Panc1 (cell line): Measurements from ENCODE around the gene ZBED6. TPM values are rescaled to one million over a fixed set of nuclear protein-coding genes. Genes with fewer than 3 reads are reported as not detected.
"Not testable (repeated sequence)": the region's sequence is repeated elsewhere in the genome, so short reads cannot be mapped to it uniquely, and the experiment has no call there.

ENCODE experiments used
- ATAC-seq: fragments of 200-7000 bp; cut with Tn5 transposase; 2 replicates; pipeline ENCODE4 v1.9.1; 2020; ENCODE audit warnings: mild to moderate bottlenecking, moderate library complexity
- BruUV-seq: library from RNA; stranded (reverse); fragments of 400-500 nt; replicated peaks from 2 replicates; lab custom pipeline; 2021; lab: Mats Ljungman, UMichigan
- CTCF ChIA-PET: fragments of 300-600 bp; sonication (Branson Sonifier 250); formaldehyde crosslinking; loops from one replicate; lab custom pipeline; 2022; ENCODE audit warnings: antibody characterized with exemption; lab: Charles Lee
- POLR2A ChIA-PET: fragments of 300-600 bp; sonication (Branson Sonifier 250); formaldehyde crosslinking; loops from one replicate; lab custom pipeline; 2022; ENCODE audit warnings: antibody characterized with exemption; lab: Charles Lee
- DNase-seq: peaks from one replicate; pipeline ENCODE4 v3.0.0-alpha.2; 2010; ENCODE audit warnings: low read depth, low spot score
- H3K27ac ChIP-seq: 2 replicates; pipeline ENCODE4 v1.5.1; 2011; ENCODE audit warnings: mild to moderate bottlenecking, low read length, inconsistent platforms
- H3K27me3 ChIP-seq: fragments of 200-500 bp; sonication (Bioruptor generic); 2 replicates; pipeline ENCODE4 v1.6.0; 2014; ENCODE audit warnings: low read length, inconsistent platforms; ENCODE audit not compliant: control insufficient read depth, insufficient read depth
- H3K36me3 ChIP-seq: fragments of 200-500 bp; sonication (Bioruptor generic); 2 replicates; pipeline ENCODE4 v1.5.1; 2014; ENCODE audit warnings: inconsistent platforms, mild to moderate bottlenecking, low read length, moderate library complexity; ENCODE audit not compliant: control insufficient read depth, insufficient read depth
- H3K4me1 ChIP-seq: 2 replicates; pipeline ENCODE4 v1.5.1; 2011; ENCODE audit warnings: inconsistent platforms, mild to moderate bottlenecking, low read length, moderate library complexity; ENCODE audit not compliant: control insufficient read depth, insufficient read depth
- H3K4me3 ChIP-seq, 2 experiments: 2 replicates each; pipeline ENCODE4 v1.5.1; 2011 to 2012; ENCODE audit warnings: low read depth in 2 of 2, low read length in 2 of 2, mild to moderate bottlenecking in 2 of 2, inconsistent platforms in 1 of 2, moderate library complexity in 1 of 2
- H3K9me3 ChIP-seq: fragments of 200-500 bp; sonication (Bioruptor generic); 2 replicates; pipeline ENCODE4 v1.5.1; 2014; ENCODE audit warnings: low read depth, mild to moderate bottlenecking, inconsistent platforms, low read length, moderate library complexity; ENCODE audit not compliant: control insufficient read depth, insufficient read depth
- POLR2AphosphoS5 ChIP-seq: IDR thresholded peaks from 2 replicates; pipeline ENCODE4 v1.6.1; 2012; ENCODE audit warnings: mild to moderate bottlenecking, low read depth, low read length, moderate library complexity
- REST ChIP-seq, 2 experiments: IDR thresholded peaks; 2 replicates each; pipeline ENCODE4 v1.6.1; 2011 to 2012; ENCODE audit warnings: low read depth in 2 of 2, control low read depth in 1 of 2, low read length in 1 of 2, mild to moderate bottlenecking in 1 of 2, moderate library complexity in 1 of 2; ENCODE audit not compliant: insufficient read depth in 1 of 2
- SIN3A ChIP-seq: IDR thresholded peaks from 2 replicates; pipeline ENCODE4 v1.6.1; 2012; ENCODE audit warnings: low read depth, mild to moderate bottlenecking, low read length, moderate library complexity, borderline replicate concordance; ENCODE audit not compliant: insufficient read depth
- TCF7L2 ChIP-seq: IDR thresholded peaks from 2 replicates; pipeline ENCODE4 v1.6.1; 2011; ENCODE audit warnings: mild to moderate bottlenecking, low read depth, low read length, inconsistent platforms
- in situ Hi-C: cut with HindIII; loops from 2 replicates; pipeline ENCODE4 v1.10.0; 2016; ENCODE audit warnings: low sequenced_read_pairs, low pct_unique_long_range_greater_than_20kb
- intact Hi-C: fragments of 100-400 bp; cut with micrococcal nuclease; formaldehyde crosslinking; loops from one replicate; pipeline ENCODE4 v1.10.0; 2022; ENCODE audit not compliant: unreplicated experiment
- total RNA-seq: library from RNA; stranded (reverse); gene quantifications from one replicate; pipeline ENCODE4 v1.2.1, GENCODE V29; 2021; ENCODE audit not compliant: unreplicated experiment
- TF ChIP-seq, protein P1 (sequence below): fragments of 450-650 bp; IDR thresholded peaks from 2 replicates; pipeline ENCODE4 v1.5.1; 2017; ENCODE audit warnings: mild to moderate bottlenecking

The ZBED6 gene
- total RNA-seq, 1 experiment from 2014 or later, result 39.8 TPM

- H3K9me3 ChIP-seq, result no peaks in the 10 kb centered on the region
- ATAC-seq (no peak), DNase-seq (no peak)
- no TSS peak for BruUV-seq
- POLR2A ChIA-PET, result no interaction called here
- H3K4me1 ChIP-seq, result no peaks in the 10 kb centered on the region
- H3K27me3 ChIP-seq, result no peaks in the 10 kb centered on the region
- H3K27ac ChIP-seq, result no peak overlapping the region
- intact Hi-C loops, result no loop called here
- CTCF ChIA-PET, result no interaction called here
- peaks cover 52% of the 10 kb centered on the region for H3K36me3 ChIP-seq
- TF ChIP-seq TCF7L2, result no peak
- no peak for TF ChIP-seq SIN3A
- TF ChIP-seq, protein P1, sequence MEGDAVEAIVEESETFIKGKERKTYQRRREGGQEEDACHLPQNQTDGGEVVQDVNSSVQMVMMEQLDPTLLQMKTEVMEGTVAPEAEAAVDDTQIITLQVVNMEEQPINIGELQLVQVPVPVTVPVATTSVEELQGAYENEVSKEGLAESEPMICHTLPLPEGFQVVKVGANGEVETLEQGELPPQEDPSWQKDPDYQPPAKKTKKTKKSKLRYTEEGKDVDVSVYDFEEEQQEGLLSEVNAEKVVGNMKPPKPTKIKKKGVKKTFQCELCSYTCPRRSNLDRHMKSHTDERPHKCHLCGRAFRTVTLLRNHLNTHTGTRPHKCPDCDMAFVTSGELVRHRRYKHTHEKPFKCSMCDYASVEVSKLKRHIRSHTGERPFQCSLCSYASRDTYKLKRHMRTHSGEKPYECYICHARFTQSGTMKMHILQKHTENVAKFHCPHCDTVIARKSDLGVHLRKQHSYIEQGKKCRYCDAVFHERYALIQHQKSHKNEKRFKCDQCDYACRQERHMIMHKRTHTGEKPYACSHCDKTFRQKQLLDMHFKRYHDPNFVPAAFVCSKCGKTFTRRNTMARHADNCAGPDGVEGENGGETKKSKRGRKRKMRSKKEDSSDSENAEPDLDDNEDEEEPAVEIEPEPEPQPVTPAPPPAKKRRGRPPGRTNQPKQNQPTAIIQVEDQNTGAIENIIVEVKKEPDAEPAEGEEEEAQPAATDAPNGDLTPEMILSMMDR, result no peak
- no peak for TF ChIP-seq POLR2AphosphoS5
- TF ChIP-seq REST (IDR thresholded peaks at IDR 0.05; ENCODE audit: insufficient read depth in 1 of 2, low read depth in 2 of 2, low read length in 1 of 2), result no peak
- in situ Hi-C loops, result no loop called here
- no peak overlapping the region for H3K4me3 ChIP-seq
Measured at GRCh38 chr1:203828503-203828902, 33.1 kb downstream of the ZBED6 start.

DNA sequence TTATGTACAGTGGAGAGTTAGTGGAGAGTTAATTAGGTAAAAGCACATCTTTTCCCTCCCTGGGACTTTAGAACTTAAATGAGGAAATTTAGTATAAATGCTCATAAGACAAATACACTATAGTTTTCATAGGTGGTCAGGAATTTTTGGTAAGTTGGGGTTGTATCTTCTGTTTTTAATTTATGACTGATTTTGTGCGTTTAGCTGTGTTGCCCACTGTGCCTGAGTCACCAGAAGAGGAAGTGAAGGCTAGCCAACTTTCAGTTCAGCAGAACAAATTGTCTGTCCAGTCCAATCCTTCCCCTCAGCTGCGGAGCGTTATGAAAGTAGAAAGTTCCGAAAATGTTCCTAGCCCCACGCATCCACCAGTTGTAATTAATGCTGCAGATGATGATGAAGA lies 33.8 kb downstream of the ZBED6 start:
- DNase-seq, BruUV-seq, intact Hi-C loops, H3K4me1 ChIP-seq, ATAC-seq, H3K9me3 ChIP-seq, H3K4me3 ChIP-seq, POLR2A ChIA-PET, H3K27ac ChIP-seq, H3K27me3 ChIP-seq, in situ Hi-C loops, CTCF ChIA-PET: not testable (repeated sequence)
- H3K36me3 ChIP-seq, result peaks cover 56% of the 10 kb centered on the region

GRCh38 chr1:203835476-203835875 lies 40.1 kb downstream of the ZBED6 start:
- in situ Hi-C loops (no loop called here), intact Hi-C loops (no loop called here)
- Histone ChIP-seq H3K4me1 (no peaks in the 10 kb centered on the region), H3K36me3 (peaks cover 32% of the 10 kb centered on the region), H3K4me3 (no peak overlapping the region), H3K9me3 (no peaks in the 10 kb centered on the region), H3K27ac (no peak overlapping the region), H3K27me3 (no peaks in the 10 kb centered on the region)
- BruUV-seq, result TSS peak; percentile 45
- no peak for ATAC-seq
- no peak for DNase-seq
- TF ChIP-seq TCF7L2, result no peak
- TF ChIP-seq, protein P1, result peak; percentile 41; the same call in 1 of the 2 replicates
- CTCF ChIA-PET, result no interaction called here
- POLR2A ChIA-PET, result no interaction called here
